CD4-positive, CD25-positive, alpha-beta regulatory T cell (primary cell): ENCODE measurements around the gene TCF4. TPM values are rescaled to one million over a fixed set of nuclear protein-coding genes. Genes with fewer than 3 reads are reported as not detected.

ENCODE experiments used
- ATAC-seq, 2 donors: fragments of 150-1000 bp; cut with Tn5 transposase; one replicate each; pipeline ENCODE4 v1.10.0; 2021; ENCODE audit warnings: low read depth in 2 of 2, moderate number of reproducible peaks in 2 of 2, moderate library complexity in 1 of 2
- DNase-seq, 3 donors: peaks; one replicate each; pipeline versions ENCODE4 v3.0.0 to v3.0.0-alpha.2; 2012 to 2022; ENCODE audit warnings: mixed read lengths in 1 of 3
- H3K27ac ChIP-seq: one replicate; pipeline ENCODE4 v1.7.0; 2013; ENCODE audit warnings: mild to moderate bottlenecking, low read length; ENCODE audit not compliant: insufficient read depth, poor library complexity, severe bottlenecking
- H3K27me3 ChIP-seq: one replicate; pipeline ENCODE4 v1.7.0; 2013; ENCODE audit warnings: low read length; ENCODE audit not compliant: control insufficient read depth, insufficient read depth
- H3K36me3 ChIP-seq: one replicate; pipeline ENCODE4 v1.7.0; 2013; ENCODE audit warnings: mild to moderate bottlenecking, low read length, moderate library complexity; ENCODE audit not compliant: control insufficient read depth, insufficient read depth
- H3K4me1 ChIP-seq: 2 replicates; pipeline ENCODE4 v1.7.0; 2013; ENCODE audit warnings: mild to moderate bottlenecking, low read length; ENCODE audit not compliant: insufficient read depth, control insufficient read depth, poor library complexity, severe bottlenecking
- H3K4me3 ChIP-seq: one replicate; pipeline ENCODE4 v1.7.0; 2013; ENCODE audit warnings: low read depth, mild to moderate bottlenecking, low read length, moderate library complexity
- H3K9me3 ChIP-seq, 2 experiments: 1 replicate in 1 of 2; 2 replicates in 1 of 2; pipeline ENCODE4 v1.7.0; 2013; ENCODE audit warnings: low read length in 2 of 2, mild to moderate bottlenecking in 1 of 2, moderate library complexity in 1 of 2; ENCODE audit not compliant: control insufficient read depth in 2 of 2
- H3K27ac Mint-ChIP-seq, 3 donors: one replicate each; pipeline ENCODE4 v1.8.0; 2020 to 2022; ENCODE audit warnings: mild to moderate bottlenecking in 3 of 3, mixed read lengths in 3 of 3, moderate library complexity in 2 of 3
- H3K27me3 Mint-ChIP-seq: one replicate; pipeline ENCODE4 v1.8.0; 2022; ENCODE audit warnings: mild to moderate bottlenecking, mixed read lengths
- H3K36me3 Mint-ChIP-seq: one replicate; pipeline ENCODE4 v1.8.0; 2020; ENCODE audit warnings: mixed read lengths
- H3K4me1 Mint-ChIP-seq, 4 donors: one replicate each; pipeline ENCODE4 v1.8.0; 2020 to 2022; ENCODE audit warnings: mixed read lengths in 4 of 4, mild to moderate bottlenecking in 1 of 4
- H3K4me3 Mint-ChIP-seq, 4 donors: one replicate each; pipeline ENCODE4 v1.8.0; 2020 to 2022; ENCODE audit warnings: mild to moderate bottlenecking in 4 of 4, mixed read lengths in 4 of 4, moderate library complexity in 3 of 4
- H3K9me3 Mint-ChIP-seq, 7 donors: one replicate each; pipeline ENCODE4 v1.8.0; 2020 to 2022; ENCODE audit warnings: mixed read lengths in 7 of 7, mild to moderate bottlenecking in 3 of 7, moderate library complexity in 2 of 7
- polyA plus RNA-seq, 4 donors: library from polyadenylated mRNA; unstranded; fragments of 300-500 nt; fragmentation: Illumina TruSeq; gene quantifications; one replicate each; pipeline ENCODE4 v1.2.3, GENCODE V29; 2021
- total RNA-seq: library from RNA; stranded (reverse); gene quantifications from one replicate; pipeline ENCODE4 v1.2.3, GENCODE V29; 2022

The TCF4 gene
- total and polyA plus RNA-seq, 5 donors from 2014 or later = 0.06 to 2.4 (median 0.92) TPM

DNA sequence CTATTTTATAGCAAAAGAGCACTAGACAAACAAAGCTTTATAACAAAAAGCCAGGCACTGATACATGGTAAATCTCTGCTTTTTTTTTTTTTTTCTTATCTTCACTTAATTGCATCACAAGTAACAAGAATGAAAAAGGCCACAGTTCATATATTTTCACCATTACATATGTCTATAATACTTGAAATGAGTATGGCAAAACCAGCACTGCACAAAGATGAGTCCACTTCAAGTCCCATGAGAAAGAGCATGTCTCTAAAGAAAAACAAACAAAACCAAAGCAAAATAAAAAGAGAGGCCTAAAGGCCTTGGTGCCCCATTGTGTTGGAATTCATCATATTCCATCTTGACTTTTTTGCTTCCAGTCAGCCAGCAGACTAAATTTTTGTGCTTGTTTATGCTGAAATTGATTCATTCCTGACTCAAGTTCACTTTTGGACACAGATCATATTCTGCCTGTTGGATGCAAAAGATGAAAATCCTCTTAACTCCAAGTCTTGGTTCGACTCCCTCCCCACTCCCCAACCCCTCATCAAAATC is 363.8 kb downstream of the TCF4 start:
- Mint-ChIP-seq H3K9me3 (peaks cover 0 to 3% (median 0%) of the 10 kb centered on the region in 7 donors), H3K27me3 (no peaks in the 10 kb centered on the region), H3K4me3 (no peak overlapping the region), H3K27ac (no peak overlapping the region), H3K4me1 (no peaks in the 10 kb centered on the region), H3K36me3 (no peaks in the 10 kb centered on the region)
- Histone ChIP-seq H3K4me3 (no peak overlapping the region), H3K27ac (no peak overlapping the region), H3K9me3 (no peaks in the 10 kb centered on the region), H3K27me3 (no peaks in the 10 kb centered on the region), H3K4me1 (no peaks in the 10 kb centered on the region), H3K36me3 (no peaks in the 10 kb centered on the region)
- DNase-seq (no peak), ATAC-seq (no peak)

DNA sequence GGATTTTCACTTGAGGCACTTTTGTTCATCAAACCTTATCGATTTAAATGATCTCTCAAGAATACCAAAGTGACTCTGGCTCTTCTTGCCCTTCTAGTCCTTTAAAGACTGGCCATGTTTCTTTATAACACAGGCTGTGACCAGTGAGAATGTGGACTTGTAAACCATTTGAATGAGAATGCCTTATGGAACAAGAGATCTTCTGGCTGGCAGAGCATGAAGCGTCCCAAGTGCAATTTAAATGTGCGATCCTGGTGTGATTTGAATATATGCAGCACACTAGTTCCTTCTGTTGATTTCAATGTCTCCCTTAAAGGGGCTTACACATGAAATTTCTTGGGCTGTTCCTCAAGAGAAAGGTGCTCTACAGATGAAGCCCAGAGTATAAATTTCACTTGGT is 366.4 kb downstream of the TCF4 start:
- no peak overlapping the region for H3K27ac Mint-ChIP-seq
- ATAC-seq (no peak), DNase-seq (no peak)
- Histone ChIP-seq H3K9me3 (no peaks in the 10 kb centered on the region), H3K4me1 (no peaks in the 10 kb centered on the region), H3K27me3 (no peaks in the 10 kb centered on the region), H3K27ac (no peak overlapping the region), H3K4me3 (no peak overlapping the region), H3K36me3 (no peaks in the 10 kb centered on the region)
- no peak overlapping the region for H3K4me3 Mint-ChIP-seq
- no peaks in the 10 kb centered on the region for H3K36me3 Mint-ChIP-seq
- peaks cover 0 to 7% (median 3%) of the 10 kb centered on the region in 7 donors for H3K9me3 Mint-ChIP-seq
- no peaks in the 10 kb centered on the region for H3K4me1 Mint-ChIP-seq
- peaks cover 3% of the 10 kb centered on the region for H3K27me3 Mint-ChIP-seq

DNA sequence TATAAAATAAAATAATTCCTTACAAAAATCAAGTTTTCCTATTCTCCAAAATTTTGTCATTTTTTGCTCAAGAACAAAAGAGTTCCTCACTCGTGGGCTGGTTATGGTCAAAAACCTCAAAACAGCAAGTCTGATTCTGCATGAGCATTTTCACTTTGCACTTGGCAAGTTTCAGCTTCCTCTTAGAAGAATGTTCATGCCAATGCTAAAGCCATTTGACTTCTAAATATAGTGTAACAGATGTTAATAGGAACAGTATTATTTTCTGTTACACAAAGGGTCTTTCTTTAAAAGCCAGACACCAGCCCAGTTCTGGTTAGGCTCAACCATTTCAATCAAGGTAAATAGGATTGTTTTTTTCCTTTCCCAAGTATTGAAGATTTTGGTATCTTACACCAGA is 367.5 kb downstream of the TCF4 start:
- H3K4me1 ChIP-seq = no peaks in the 10 kb centered on the region
- H3K4me3 Mint-ChIP-seq = no peak overlapping the region
- no peaks in the 10 kb centered on the region for H3K27me3 ChIP-seq
- no peaks in the 10 kb centered on the region for H3K36me3 Mint-ChIP-seq
- no peaks in the 10 kb centered on the region for H3K9me3 ChIP-seq
- H3K4me3 ChIP-seq = no peak overlapping the region
- H3K36me3 ChIP-seq = no peaks in the 10 kb centered on the region
- H3K27ac ChIP-seq = no peak overlapping the region
- peaks cover 5% of the 10 kb centered on the region for H3K27me3 Mint-ChIP-seq
- no peak for DNase-seq
- no peak overlapping the region for H3K27ac Mint-ChIP-seq
- peaks cover 0 to 7% (median 3%) of the 10 kb centered on the region in 7 donors for H3K9me3 Mint-ChIP-seq
- ATAC-seq = no peak
- no peaks in the 10 kb centered on the region for H3K4me1 Mint-ChIP-seq

DNA sequence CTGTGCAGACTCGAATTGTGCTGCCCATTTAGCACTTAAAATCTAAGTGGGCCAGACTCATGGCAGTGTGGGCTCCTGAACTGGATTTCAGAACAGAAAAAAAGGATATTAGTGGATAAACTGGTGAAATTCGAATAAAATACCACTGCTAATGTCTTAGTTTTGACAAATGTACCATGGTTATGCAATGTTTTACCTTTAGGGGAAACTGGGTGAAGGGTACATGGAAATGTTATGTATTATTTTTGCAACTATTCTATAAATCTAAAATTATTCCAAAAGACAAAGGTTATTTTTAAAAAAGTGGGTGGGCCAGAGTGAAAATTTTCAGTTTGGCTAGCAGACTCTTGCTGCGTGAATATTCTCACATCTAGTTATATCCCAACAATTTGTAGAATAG is 368.2 kb downstream of the TCF4 start:
- no peaks in the 10 kb centered on the region for H3K27me3 ChIP-seq
- H3K4me3 Mint-ChIP-seq = no peak overlapping the region
- H3K27ac Mint-ChIP-seq = no peak overlapping the region
- peaks cover 0 to 7% (median 3%) of the 10 kb centered on the region in 7 donors for H3K9me3 Mint-ChIP-seq
- ATAC-seq (no peak), DNase-seq (no peak)
- H3K4me1 Mint-ChIP-seq = no peaks in the 10 kb centered on the region
- no peaks in the 10 kb centered on the region for H3K9me3 ChIP-seq
- no peaks in the 10 kb centered on the region for H3K36me3 ChIP-seq
- H3K4me3 ChIP-seq = no peak overlapping the region
- peaks cover 5% of the 10 kb centered on the region for H3K27me3 Mint-ChIP-seq
- no peaks in the 10 kb centered on the region for H3K36me3 Mint-ChIP-seq
- H3K4me1 ChIP-seq = no peaks in the 10 kb centered on the region
- no peak overlapping the region for H3K27ac ChIP-seq

DNA sequence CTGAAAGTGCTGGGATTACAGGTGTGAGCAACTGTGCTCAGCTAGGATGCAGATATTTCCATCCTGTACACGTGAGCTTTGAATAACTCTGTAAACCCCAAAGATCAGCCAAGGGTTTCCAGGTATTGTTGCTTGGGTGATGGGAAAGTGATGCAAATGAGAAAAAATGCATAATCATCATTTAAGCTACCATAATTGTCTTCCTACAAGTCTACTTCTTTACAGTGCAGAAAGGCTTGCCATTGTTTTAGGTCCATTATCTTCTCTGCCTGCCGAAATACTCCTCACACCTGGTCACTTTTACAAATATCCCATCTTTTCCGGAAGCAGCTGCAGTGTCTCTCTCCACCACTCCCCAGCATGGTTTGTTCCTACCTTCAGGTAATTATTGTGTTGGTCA is 368.9 kb downstream of the TCF4 start:
- Mint-ChIP-seq H3K36me3 (no peaks in the 10 kb centered on the region), H3K27me3 (peaks cover 5% of the 10 kb centered on the region), H3K9me3 (peaks cover 0 to 7% (median 3%) of the 10 kb centered on the region in 7 donors), H3K4me3 (no peak overlapping the region), H3K27ac (no peak overlapping the region), H3K4me1 (no peaks in the 10 kb centered on the region)
- H3K4me1 ChIP-seq = no peaks in the 10 kb centered on the region
- no peaks in the 10 kb centered on the region for H3K36me3 ChIP-seq
- no peak overlapping the region for H3K27ac ChIP-seq
- DNase-seq (no peak), ATAC-seq (no peak)
- H3K9me3 ChIP-seq = no peaks in the 10 kb centered on the region
- H3K4me3 ChIP-seq = no peak overlapping the region
- no peaks in the 10 kb centered on the region for H3K27me3 ChIP-seq

DNA sequence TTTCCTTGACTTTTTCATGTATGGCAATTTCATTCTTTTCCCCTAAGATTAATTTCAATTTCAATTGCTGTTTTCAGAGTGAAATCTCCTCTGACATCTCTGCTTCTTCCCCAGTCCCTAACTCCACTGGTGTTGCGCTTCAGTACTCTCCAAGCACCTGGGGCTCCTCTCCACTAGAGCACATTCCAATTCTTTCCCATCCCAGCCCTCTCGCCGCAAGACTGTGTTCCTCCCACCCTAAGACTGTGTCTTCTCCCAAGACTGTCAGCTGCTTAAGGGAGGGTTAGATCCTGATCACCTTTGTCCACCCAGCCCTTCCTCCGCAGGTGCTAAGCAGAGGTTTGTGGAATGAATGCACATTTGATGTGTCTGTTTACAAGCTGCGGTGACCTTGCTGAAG is 373.0 kb downstream of the TCF4 start:
- no peak overlapping the region for H3K4me3 ChIP-seq
- no peaks in the 10 kb centered on the region for H3K36me3 ChIP-seq
- H3K4me1 Mint-ChIP-seq = no peaks in the 10 kb centered on the region
- peaks cover 5% of the 10 kb centered on the region for H3K27me3 Mint-ChIP-seq
- peaks cover 0 to 7% (median 5%) of the 10 kb centered on the region in 7 donors for H3K9me3 Mint-ChIP-seq
- no peak overlapping the region for H3K4me3 Mint-ChIP-seq
- no peak overlapping the region for H3K27ac Mint-ChIP-seq
- H3K27me3 ChIP-seq = no peaks in the 10 kb centered on the region
- ATAC-seq (no peak), DNase-seq (no peak)
- peaks cover 0 to 2% of the 10 kb centered on the region in 2 experiments for H3K9me3 ChIP-seq
- no peak overlapping the region for H3K27ac ChIP-seq
- no peaks in the 10 kb centered on the region for H3K36me3 Mint-ChIP-seq
- H3K4me1 ChIP-seq = no peaks in the 10 kb centered on the region

DNA sequence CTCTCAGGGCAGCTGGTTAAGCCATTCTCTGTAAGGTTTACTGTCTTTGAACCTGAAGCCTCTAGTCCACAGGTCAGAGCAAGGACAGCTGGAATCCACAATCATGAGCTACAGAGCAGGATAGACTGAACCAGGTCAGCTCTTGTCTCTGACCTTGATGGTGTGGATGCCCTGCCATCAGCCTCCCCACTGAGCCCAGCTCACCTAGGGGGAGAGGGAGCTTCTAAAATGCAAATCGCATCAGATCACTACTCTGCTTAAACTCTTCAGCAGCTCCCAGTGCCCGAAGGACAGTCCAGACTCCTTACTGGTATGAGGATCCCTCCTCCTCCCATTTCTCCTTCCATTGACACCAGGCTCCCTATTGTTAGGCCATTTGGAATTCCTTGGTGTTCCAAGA is 373.5 kb downstream of the TCF4 start:
- H3K36me3 ChIP-seq = no peaks in the 10 kb centered on the region
- Mint-ChIP-seq H3K4me3 (no peak overlapping the region), H3K27me3 (peaks cover 5% of the 10 kb centered on the region), H3K36me3 (no peaks in the 10 kb centered on the region), H3K9me3 (peaks cover 0 to 7% (median 5%) of the 10 kb centered on the region in 7 donors), H3K27ac (no peak overlapping the region), H3K4me1 (no peaks in the 10 kb centered on the region)
- DNase-seq = no peak
- ATAC-seq = no peak
- H3K4me1 ChIP-seq = no peaks in the 10 kb centered on the region
- H3K27me3 ChIP-seq = no peaks in the 10 kb centered on the region
- H3K9me3 ChIP-seq = peaks cover 0 to 2% of the 10 kb centered on the region in 2 experiments
- H3K4me3 ChIP-seq = no peak overlapping the region
- no peak overlapping the region for H3K27ac ChIP-seq

DNA sequence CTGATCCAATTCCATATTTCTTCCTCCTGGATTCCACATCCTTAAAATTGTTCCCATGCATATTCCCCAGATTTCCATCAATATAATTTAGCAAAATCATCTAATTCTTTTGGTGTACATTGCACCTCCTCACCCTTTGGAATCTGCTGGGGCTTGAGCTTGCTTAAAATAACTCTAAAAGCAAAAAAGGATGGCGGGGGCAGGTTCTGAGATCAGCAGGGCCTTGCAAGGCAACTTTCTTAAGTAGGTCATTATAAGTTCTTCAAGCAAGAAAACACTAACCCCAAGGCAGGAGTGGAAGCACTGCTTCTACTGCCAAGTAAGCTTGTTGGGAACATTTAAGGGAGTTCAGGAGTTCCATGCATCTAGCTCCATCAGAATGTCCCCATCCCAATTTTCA is 374.4 kb downstream of the TCF4 start:
- H3K27me3 Mint-ChIP-seq = peaks cover 5% of the 10 kb centered on the region
- H3K9me3 ChIP-seq = peaks cover 0 to 2% of the 10 kb centered on the region in 2 experiments
- no peaks in the 10 kb centered on the region for H3K27me3 ChIP-seq
- no peak overlapping the region for H3K4me3 ChIP-seq
- H3K4me1 ChIP-seq = no peaks in the 10 kb centered on the region
- peaks cover 0 to 7% (median 5%) of the 10 kb centered on the region in 7 donors for H3K9me3 Mint-ChIP-seq
- H3K36me3 ChIP-seq = no peaks in the 10 kb centered on the region
- ATAC-seq (no peak), DNase-seq (no peak)
- no peaks in the 10 kb centered on the region for H3K36me3 Mint-ChIP-seq
- no peak overlapping the region for H3K4me3 Mint-ChIP-seq
- no peaks in the 10 kb centered on the region for H3K4me1 Mint-ChIP-seq
- no peak overlapping the region for H3K27ac Mint-ChIP-seq
- no peak overlapping the region for H3K27ac ChIP-seq
